AG09309 (cell line): ENCODE results near the gene ACSF2.
"Not testable (repeated sequence)": the region's sequence is repeated elsewhere in the genome, so short reads cannot be mapped to it uniquely, and the experiment has no call there.

Experiments
- DNase-seq: peaks from one replicate; pipeline ENCODE4 v3.0.0-alpha.2; 2010; ENCODE audit warnings: low read depth
- H3K4me3 ChIP-seq: 2 replicates; pipeline ENCODE4 v1.5.1; 2011; ENCODE audit warnings: mild to moderate bottlenecking, low read depth, low read length, moderate library complexity; ENCODE audit not compliant: control insufficient read depth
- TF ChIP-seq, protein P1 (sequence below): IDR thresholded peaks from 2 replicates; pipeline ENCODE4 v1.5.1; 2011; ENCODE audit warnings: mild to moderate bottlenecking, low read depth, low read length, inconsistent platforms; ENCODE audit not compliant: insufficient read depth, control insufficient read depth; ENCODE audit errors: missing control alignments

Gene ACSF2

DNA sequence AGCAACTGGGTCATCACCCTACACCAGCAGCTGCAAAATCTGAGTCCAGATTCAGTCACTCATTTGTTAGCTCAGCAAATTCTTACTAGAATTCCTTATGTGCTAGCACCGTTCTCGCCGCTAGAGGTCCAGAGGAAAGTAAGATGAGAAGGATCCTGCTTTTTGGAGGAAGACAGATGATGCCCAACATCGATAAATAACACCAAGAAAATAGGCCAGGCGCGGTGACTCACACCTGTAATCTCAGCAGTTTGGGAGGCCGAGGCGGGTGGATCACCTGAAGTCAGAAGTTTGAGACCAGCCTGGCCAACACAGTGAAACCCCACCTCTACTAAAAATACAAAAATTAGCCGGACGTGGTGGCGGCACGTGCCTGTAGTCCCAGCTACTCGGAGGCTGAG lies 46.7 kb downstream of the ACSF2 start:
- DNase-seq, H3K4me3 ChIP-seq: not testable (repeated sequence)
- TF ChIP-seq, protein P1, sequence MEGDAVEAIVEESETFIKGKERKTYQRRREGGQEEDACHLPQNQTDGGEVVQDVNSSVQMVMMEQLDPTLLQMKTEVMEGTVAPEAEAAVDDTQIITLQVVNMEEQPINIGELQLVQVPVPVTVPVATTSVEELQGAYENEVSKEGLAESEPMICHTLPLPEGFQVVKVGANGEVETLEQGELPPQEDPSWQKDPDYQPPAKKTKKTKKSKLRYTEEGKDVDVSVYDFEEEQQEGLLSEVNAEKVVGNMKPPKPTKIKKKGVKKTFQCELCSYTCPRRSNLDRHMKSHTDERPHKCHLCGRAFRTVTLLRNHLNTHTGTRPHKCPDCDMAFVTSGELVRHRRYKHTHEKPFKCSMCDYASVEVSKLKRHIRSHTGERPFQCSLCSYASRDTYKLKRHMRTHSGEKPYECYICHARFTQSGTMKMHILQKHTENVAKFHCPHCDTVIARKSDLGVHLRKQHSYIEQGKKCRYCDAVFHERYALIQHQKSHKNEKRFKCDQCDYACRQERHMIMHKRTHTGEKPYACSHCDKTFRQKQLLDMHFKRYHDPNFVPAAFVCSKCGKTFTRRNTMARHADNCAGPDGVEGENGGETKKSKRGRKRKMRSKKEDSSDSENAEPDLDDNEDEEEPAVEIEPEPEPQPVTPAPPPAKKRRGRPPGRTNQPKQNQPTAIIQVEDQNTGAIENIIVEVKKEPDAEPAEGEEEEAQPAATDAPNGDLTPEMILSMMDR, result peak; percentile 42

DNA sequence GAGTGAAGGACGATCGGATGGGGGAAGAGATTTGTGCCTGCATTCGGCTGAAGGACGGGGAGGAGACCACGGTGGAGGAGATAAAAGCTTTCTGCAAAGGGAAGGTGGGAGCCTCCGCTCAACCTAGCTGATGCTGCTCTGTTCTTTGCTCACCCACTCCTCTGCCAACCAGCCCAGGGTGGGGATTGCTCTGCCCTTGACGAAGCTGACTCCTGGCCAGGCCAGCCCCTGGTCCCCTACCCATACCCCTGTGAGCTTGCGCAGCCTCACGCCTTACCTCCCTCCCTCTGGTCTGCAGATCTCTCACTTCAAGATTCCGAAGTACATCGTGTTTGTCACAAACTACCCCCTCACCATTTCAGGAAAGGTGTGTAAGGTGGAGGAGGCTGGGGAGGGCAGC lies 47.9 kb downstream of the ACSF2 start:
- no peak overlapping the region for H3K4me3 ChIP-seq
- TF ChIP-seq, protein P1, result no peak
- no peak for DNase-seq

DNA sequence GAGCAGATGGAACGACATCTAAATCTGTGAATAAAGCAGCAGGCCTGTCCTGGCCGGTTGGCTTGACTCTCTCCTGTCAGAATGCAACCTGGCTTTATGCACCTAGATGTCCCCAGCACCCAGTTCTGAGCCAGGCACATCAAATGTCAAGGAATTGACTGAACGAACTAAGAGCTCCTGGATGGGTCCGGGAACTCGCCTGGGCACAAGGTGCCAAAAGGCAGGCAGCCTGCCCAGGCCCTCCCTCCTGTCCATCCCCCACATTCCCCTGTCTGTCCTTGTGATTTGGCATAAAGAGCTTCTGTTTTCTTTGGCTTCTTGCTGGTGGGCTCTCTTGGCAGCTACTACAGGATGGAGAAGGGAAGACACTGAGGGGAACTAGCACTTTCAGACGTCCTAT lies 48.5 kb downstream of the ACSF2 start:
- DNase-seq, result no peak
- TF ChIP-seq, protein P1, result no peak
- H3K4me3 ChIP-seq, result no peak overlapping the region

DNA sequence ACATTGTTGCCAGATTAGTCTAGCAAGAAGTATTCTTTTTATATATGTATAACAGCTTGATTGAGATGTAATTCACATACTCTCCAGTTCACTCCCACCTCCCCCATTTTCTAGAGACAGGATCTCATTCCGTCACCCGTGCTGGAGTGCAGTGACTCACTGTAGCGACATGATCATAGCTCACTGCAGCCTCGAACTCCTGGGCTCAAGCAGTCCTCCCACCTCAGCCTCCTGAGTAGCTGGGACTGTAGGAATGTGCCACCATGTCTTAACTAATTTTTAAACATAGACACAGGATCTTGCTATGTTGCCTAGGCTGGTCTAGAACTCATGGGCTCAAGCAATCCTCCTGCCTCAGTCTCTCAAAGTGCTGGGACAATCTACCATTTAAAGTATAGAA lies 49.3 kb downstream of the ACSF2 start:
- no peak overlapping the region for H3K4me3 ChIP-seq
- no peak for DNase-seq
- TF ChIP-seq, protein P1, result no peak

DNA sequence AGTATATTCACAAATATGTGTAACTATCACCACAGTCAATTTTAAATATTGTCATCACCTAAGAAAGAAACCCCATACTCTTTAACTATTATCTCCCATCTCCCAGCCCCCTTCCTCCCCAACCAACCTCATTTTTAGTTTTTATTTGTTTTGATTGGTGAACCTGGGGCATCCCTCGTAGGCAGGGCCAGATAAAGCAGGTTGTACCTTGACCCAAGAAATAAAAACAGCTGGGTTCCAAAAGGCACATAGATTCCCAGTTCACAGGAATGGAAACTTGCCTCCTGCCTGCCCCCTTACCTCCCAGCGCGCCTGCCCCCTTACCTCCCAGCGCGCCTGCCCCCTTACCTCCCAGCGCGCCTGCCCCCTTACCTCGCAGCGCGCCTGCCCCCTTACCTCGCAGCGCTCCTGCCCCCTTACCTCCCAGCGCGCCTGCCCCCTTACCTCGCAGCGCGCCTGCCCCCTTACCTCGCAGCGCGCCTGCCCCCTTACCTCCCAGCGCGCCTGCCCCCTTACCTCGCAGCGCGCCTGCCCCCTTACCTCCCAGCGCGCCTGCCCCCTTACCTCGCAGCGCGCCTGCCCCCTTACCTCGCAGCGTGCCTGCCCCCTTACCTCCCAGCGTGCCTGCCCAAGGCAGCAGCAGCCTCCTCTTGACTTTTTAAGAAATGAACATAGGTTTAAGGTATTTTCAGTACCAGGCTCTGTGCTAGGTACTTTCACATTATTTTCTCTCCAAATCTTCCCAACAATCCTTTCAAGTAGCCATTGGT lies 49.9 kb downstream of the ACSF2 start:
- not testable (repeated sequence) for H3K4me3 ChIP-seq, DNase-seq

DNA sequence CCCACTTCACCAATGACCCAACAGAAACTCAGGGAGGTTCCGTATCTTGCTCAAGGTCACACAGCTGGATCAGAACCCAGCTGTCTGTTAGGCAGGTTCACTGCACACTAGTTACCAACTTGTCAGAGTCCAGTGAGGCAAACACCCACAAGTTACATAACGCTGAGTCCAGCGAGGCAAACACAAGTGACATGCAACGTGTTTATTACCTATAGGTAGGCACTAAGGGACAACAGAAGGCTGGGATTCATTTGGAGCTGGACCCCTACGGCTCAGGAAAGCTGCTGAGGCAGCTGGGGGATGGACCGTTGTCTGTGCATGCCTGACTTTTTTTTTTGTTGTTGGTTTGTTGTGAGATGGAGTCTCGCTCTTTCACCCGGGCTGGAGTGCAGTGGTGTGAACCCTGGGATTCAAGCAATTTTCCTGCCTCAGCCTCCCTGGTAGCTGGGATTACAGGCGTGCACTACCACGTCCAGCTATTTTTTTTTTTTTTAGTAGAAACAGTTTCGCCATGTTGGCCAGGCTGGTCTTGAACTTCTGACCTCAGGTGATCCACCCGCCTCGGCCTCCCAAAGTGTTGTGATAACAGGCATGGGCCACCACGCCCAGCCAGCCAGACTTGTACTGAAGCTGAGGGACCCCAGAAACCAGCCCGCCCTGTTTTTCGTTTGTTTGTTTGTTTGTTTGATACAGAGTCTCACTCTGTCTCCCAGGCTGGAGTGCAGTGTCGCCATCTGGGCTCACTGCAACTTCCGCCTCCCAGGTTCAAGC lies 50.7 kb downstream of the ACSF2 start:
- no peak overlapping the region for H3K4me3 ChIP-seq
- TF ChIP-seq, protein P1, result no peak
- no peak for DNase-seq

DNA sequence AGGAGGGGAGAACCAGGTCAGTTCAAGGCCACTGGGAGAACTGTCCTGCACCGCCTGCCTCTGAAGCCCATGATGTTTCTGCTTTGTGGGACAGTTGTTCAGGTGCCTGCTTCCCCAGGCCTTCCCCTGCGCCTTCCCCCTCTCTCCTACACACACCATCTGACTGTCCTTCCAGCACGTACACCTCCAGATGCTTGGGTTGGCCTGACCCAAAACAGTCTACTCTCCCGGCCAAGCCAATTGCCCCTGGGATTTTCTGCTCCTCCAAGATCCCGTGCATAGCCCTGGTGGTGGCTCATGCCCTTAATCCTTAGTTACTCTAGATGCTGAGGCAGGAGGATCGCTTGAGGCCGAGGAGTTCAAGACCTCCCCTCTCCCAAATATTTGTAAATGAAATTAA lies 52.0 kb downstream of the ACSF2 start:
- no peak overlapping the region for H3K4me3 ChIP-seq
- DNase-seq, result no peak
- TF ChIP-seq, protein P1, result no peak
